Measurements from ENCODE around the gene GPC6. TPM values are rescaled to one million over a fixed set of nuclear protein-coding genes. Genes with fewer than 3 reads are reported as not detected.

GPC6 gene
- total and polyA plus RNA-seq, 2 experiments from 2014 or later = 26.0 to 92.8 TPM

- no peak overlapping the region for H3K27ac ChIP-seq
- no peaks in the 10 kb centered on the region for H4K20me1 ChIP-seq (ENCODE audit: insufficient read depth, poor library complexity, severe bottlenecking)
- no peaks in the 10 kb centered on the region for H3K9me2 ChIP-seq (replicated peaks; ENCODE audit: insufficient read depth)
- H2AFZ ChIP-seq = no peak overlapping the region
- no peaks in the 10 kb centered on the region for H3K9me3 ChIP-seq (ENCODE audit: low read depth)
- H3K4me2 ChIP-seq = no peak overlapping the region
- TF ChIP-seq EZH2 (IDR thresholded peaks at IDR 0.05; ENCODE audit: borderline replicate concordance) = no peak
- TF ChIP-seq EZH2phosphoT487 (IDR thresholded peaks at IDR 0.05; ENCODE audit: low read depth, severe bottlenecking, unreplicated experiment) = no peak
- TF ChIP-seq, protein P1, sequence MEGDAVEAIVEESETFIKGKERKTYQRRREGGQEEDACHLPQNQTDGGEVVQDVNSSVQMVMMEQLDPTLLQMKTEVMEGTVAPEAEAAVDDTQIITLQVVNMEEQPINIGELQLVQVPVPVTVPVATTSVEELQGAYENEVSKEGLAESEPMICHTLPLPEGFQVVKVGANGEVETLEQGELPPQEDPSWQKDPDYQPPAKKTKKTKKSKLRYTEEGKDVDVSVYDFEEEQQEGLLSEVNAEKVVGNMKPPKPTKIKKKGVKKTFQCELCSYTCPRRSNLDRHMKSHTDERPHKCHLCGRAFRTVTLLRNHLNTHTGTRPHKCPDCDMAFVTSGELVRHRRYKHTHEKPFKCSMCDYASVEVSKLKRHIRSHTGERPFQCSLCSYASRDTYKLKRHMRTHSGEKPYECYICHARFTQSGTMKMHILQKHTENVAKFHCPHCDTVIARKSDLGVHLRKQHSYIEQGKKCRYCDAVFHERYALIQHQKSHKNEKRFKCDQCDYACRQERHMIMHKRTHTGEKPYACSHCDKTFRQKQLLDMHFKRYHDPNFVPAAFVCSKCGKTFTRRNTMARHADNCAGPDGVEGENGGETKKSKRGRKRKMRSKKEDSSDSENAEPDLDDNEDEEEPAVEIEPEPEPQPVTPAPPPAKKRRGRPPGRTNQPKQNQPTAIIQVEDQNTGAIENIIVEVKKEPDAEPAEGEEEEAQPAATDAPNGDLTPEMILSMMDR (IDR thresholded peaks at IDR 0.05; ENCODE audit: poor library complexity) = no peak
- 89% methylated on average over 8 of the region's 8 CpGs for WGBS (ENCODE audit: low lambda C conversion rate, missing lambda C conversion rate)
- H3K4me3 ChIP-seq = no peak overlapping the region
- peaks cover 7% of the 10 kb centered on the region for H3K4me1 ChIP-seq (ENCODE audit: insufficient read depth)
- H3K27me3 ChIP-seq = no peaks in the 10 kb centered on the region
- DNase-seq (ENCODE audit: low spot score) = no peak
- no peaks in the 10 kb centered on the region for H3K79me2 ChIP-seq
- no peaks in the 10 kb centered on the region for H3K36me3 ChIP-seq (replicated peaks; ENCODE audit: insufficient read depth, low read depth)
These were observed 1083.6 kb downstream of the GPC6 start for GRCh38 chr13:94309997-94310855.

DNA sequence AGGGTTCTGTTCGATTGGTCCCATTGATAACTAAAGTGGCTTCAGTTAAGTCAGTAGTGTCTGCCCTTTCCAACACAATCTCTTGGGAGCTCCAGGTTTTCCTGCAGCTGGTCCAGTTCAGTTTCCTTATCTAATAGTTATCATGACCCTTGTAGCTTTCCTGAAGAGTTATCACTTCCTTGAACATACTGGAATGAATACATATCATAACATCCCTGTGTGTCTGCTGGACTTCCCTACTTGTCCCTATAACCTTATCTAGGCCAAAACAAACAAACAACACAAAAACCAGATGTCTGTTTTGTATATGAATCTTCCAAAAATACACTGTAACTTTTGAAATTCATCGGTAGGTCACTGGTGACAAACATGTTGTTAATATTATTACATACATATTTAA, 1085.3 kb downstream of the GPC6 start:
- no peak overlapping the region for H2AFZ ChIP-seq
- no peaks in the 10 kb centered on the region for H4K20me1 ChIP-seq (ENCODE audit: insufficient read depth, poor library complexity, severe bottlenecking)
- no peaks in the 10 kb centered on the region for H3K27me3 ChIP-seq
- H3K4me2 ChIP-seq = no peak overlapping the region
- peaks cover 7% of the 10 kb centered on the region for H3K4me1 ChIP-seq (ENCODE audit: insufficient read depth)
- no peaks in the 10 kb centered on the region for H3K9me3 ChIP-seq (ENCODE audit: low read depth)
- DNase-seq (ENCODE audit: low spot score) = no peak
- WGBS (ENCODE audit: low lambda C conversion rate, missing lambda C conversion rate) = 55% methylated on average over 2 of the region's 2 CpGs
- H3K36me3 ChIP-seq (replicated peaks; ENCODE audit: insufficient read depth, low read depth) = no peaks in the 10 kb centered on the region
- H3K27ac ChIP-seq = no peak overlapping the region
- no peaks in the 10 kb centered on the region for H3K79me2 ChIP-seq
- TF ChIP-seq, protein P1 (IDR thresholded peaks at IDR 0.05; ENCODE audit: poor library complexity) = no peak
- TF ChIP-seq EZH2 (IDR thresholded peaks at IDR 0.05; ENCODE audit: borderline replicate concordance) = no peak
- TF ChIP-seq EZH2phosphoT487 (IDR thresholded peaks at IDR 0.05; ENCODE audit: low read depth, severe bottlenecking, unreplicated experiment) = no peak
- no peak overlapping the region for H3K4me3 ChIP-seq
- no peaks in the 10 kb centered on the region for H3K9me2 ChIP-seq (replicated peaks; ENCODE audit: insufficient read depth)

DNA sequence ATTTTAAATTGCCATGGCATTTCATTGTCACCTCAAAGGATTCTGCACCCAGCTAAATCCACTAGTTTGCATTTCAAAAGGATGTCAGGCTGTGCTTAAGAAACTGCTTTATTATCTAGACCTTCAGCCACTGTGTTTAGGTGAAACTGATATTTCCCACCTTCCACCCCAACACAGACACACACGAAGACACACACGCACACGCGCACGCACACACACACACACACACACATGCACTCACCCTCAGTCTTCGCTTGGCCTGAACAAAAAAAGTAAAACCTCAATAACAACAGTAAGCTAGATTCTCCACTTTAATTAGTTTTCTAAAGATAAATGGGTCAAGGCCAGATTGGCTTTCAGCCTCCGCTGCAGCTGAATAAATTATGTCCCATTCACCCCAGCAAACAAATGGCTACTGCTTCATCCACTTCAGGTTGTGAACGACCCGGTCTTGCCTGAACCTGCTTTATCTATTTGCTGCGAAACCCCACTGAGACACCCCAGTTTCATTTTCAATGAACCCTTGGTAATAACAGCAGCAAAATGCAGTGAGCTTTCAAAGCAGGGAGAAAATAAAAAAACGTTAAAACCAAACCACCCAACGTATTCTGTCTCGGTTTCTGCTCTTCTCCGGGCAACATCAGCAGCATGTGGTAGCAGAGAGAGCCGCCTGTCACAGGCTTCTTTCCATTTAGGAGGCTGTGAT, 1086.1 kb downstream of the GPC6 start:
- Histone ChIP-seq H3K4me1 (ENCODE audit: insufficient read depth) (peaks cover 8% of the 10 kb centered on the region), H3K9me3 (ENCODE audit: low read depth) (no peaks in the 10 kb centered on the region), H3K9me2 (replicated peaks; ENCODE audit: insufficient read depth) (no peaks in the 10 kb centered on the region), H3K27ac (no peak overlapping the region), H4K20me1 (ENCODE audit: insufficient read depth, poor library complexity, severe bottlenecking) (no peaks in the 10 kb centered on the region), H2AFZ (no peak overlapping the region), H3K27me3 (no peaks in the 10 kb centered on the region), H3K79me2 (no peaks in the 10 kb centered on the region), H3K4me3 (no peak overlapping the region), H3K36me3 (replicated peaks; ENCODE audit: insufficient read depth, low read depth) (no peaks in the 10 kb centered on the region), H3K4me2 (no peak overlapping the region)
- no peak for DNase-seq (ENCODE audit: low spot score)
- WGBS (ENCODE audit: low lambda C conversion rate, missing lambda C conversion rate) = 82% methylated on average over 15 of the region's 15 CpGs
- TF ChIP-seq, protein P1 (IDR thresholded peaks at IDR 0.05; ENCODE audit: poor library complexity) = no peak
- no peak for TF ChIP-seq EZH2phosphoT487 (IDR thresholded peaks at IDR 0.05; ENCODE audit: low read depth, severe bottlenecking, unreplicated experiment)
- TF ChIP-seq EZH2 (IDR thresholded peaks at IDR 0.05; ENCODE audit: borderline replicate concordance) = no peak
